DMS 273 (cell line): ENCODE results near the gene FHIT.

Source experiments
- DNase-seq: peaks from one replicate; lab custom pipeline; 2025; ENCODE audit not compliant: unreplicated experiment; lab: John Stamatoyannopoulos, UW

The FHIT gene

DNA sequence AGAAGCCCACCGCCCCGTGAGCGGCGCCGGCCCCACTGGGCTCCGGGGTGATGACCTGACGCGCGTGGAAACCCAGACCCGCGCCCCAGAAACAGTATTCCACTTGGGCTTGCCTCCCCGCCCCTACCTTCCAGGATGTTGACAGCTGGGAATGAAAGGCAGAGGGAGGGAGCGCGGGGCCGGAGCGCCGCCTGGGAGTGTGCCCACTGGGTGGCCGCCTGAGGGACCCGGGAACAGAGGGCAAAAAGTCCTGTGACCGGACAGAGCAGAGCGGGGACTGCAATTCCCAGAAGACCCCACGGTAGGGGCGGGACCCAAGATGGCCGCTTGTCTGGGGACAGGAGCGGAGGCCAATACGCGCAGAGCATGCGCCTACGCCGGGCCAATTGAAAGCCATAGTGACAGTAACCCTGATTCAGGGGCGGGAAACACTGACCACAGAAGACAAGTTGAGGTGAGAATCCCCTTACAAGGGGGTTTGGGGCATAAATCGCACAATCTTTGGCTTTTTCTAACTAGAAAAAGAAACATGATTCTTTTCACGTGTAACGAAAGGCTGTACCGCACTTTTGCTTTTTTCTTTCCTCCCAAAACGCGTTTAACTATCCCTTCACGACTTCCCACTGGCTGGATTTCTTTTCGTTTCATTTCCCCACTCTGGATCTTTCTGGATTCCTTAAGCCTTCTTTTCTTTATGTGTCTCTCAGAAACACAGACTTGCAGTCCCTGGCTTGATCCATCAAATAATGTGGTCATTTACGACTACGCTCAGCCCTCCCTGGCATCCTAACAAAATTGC, at the start of gene FHIT:
Gene FHIT, minus strand, starts transcription at position 279 of the 799 bp plus-strand sequence.
- DNase-seq = peak; percentile 95

DNA sequence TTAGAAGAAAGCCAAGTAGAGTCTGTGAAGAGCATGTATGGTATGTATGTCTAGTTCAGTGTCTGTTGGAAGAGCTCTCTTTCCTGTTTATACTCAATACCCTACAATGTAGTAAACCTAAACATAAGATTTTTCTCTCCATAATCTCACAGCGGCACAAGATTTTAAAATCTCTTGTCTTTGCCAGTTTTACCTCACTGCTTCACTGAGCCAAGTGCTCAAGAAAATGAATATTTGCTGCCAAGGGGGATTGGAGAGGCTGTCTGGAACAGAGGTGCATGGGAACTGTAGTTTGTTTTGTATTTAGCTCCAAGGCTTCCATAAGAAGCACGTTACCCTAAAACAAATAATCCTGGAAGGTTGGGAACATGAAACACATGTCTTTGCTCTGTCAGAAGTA, 49.5 kb upstream of the FHIT start:
- no peak for DNase-seq

DNA sequence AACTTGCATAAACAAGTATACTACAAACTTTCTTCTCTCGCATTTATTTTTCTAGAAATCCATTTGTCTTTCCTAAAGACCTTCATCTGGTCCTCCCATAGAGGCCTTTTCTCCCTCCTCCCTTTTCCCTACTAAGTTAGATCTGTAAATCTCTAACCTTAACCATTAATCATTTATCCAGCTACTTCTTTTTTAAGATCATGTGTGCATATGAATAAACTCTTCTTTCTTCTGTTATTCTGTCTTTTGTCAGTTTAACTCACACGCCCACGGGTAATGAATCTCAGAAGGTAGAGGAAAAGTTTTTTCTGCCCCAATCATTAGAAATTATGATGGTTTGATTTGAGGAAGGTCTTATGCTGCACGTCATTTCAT, 48.7 kb upstream of the FHIT start:
- no peak for DNase-seq

DNA sequence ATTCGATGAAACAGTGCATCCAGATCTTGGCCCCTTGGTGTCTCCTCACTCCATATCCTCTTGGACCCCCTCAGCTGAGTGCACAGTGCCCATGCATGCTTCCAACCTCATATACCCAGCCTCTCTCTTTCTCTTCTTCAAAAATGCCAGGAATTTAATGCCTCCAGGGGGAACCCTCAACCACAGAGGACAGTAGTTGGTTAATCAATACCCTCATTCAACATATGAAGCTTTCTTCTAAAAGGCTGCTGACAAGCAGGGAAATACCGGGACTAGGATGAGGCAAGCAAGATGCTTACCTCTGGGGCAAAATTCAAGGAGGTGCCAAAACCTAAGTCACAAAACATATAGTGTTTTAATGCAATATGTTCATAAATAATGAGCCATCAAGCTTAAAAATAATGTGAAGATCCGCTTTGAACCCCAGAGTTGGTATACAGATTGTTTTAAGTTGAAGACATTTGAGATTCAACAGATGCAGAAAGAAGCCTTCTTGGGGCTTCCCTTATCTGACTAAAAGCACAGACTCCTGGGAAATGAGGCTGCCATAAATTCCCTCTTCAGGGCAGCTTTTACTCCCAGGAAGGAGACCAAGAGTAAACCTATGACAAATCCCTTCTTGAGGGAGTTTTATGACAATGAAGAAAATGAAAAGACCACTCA, 48.2 kb upstream of the FHIT start:
- DNase-seq = no peak

DNA sequence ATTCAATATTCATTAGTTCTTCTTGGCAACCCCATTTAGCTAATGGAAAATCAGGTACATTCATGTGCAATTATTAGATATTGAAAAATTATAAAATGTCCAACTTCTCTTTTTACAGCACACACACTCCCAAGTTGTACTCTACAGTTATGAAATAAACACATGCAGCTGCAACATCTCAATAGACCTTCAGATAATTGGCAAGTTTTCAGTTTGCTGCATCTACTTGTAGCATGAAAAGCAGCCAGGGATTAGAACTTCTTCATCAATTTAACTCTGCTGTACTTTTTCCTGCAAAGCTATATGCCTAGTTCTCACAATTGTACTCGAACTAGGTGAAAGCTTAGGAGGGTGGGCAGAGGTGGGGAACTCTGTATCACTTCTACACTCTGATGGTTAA, 46.6 kb upstream of the FHIT start:
- no peak for DNase-seq

DNA sequence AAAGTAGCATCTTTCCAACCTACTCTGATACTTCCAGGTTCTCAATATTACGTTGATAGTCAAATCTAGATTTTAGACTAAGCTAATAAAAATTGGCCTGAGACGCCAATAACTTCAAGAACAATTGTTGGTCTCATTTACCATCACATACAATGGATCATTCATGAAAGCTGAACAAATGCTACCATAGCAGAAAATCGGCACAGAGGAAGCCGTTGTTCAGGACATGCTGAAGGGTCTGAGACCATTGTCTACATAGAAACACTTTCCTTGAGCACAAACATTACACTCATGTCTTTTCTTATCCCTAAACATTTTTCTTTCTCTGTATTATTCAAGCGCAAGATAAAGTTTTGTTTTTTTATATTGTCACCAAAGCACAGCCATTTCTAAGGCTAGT, 37.2 kb upstream of the FHIT start:
- DNase-seq = no peak

DNA sequence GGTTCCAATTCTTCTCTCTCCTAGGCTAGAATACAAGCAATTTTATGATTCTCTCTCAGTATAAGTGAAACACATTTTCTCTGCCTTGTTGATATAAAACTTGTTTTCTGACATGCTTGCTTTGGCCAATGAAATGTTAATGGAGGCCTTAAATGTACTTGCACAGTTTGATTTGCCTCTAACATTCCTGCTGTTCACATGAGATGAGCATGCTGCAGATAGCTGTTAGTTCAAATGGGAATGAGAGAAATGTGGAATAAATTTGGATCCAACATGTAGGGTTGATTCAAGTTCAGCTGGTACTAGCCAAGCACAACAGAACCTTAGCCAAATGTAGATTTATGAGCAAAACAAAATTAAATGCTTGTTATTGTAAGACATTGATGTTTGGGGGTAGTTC, 32.6 kb upstream of the FHIT start:
- DNase-seq = no peak

DNA sequence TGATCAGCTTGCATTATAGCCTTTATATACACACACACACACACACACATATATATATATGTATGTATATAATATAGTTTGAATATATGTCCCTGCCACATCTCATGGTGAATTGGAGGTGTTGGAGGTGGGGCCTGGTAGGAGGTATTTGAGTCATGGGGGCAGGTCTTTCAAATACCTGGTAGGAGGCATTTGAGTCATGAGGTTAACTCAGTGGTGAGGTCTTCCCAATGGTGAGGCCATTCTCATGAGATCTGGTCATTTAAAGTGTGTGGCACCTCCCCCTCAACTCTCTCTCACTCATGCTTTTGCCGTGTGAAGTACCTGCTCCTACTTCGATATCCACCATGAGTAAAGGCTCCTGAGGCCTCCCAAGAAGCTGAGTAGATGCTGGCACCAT, 27.5 kb upstream of the FHIT start:
- DNase-seq = no peak

DNA sequence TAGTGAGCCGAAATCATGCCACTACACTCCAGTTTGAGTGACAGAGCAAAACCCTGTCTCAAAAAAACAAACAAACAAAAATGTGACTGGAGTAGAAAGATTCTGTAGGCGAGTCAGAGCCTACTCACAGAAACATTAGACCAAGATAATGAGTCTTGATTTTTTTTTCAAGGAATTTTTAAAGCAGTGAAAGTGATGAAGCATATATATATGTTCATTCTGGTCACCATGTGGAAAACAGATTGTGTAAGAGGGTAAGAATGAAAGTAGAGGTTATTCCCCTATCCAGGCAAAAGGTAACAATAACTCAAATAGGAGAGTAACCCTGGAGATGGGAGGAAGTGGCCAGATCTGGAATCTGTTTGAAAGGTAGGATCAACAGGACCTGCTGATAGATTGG, 26.2 kb upstream of the FHIT start:
- DNase-seq = no peak

DNA sequence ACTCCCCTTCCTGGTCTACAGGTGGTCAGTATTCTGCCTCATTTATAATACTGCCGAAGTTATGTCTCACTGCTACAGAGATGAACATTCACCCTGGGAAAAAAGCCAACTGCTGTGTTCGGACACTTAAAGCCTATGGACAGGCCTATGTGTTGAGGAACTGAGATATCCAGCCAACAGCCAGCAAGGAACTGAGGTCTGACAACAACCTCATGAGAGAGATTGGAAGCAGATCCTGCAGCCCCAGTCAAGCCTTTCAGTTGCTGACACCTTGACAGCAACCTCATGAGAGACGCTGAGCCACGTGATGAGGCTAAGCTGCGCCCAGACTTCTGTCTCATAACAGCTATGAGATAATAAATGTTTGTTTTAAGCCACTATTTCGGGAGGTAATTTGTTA, 18.2 kb upstream of the FHIT start:
- DNase-seq = no peak

DNA sequence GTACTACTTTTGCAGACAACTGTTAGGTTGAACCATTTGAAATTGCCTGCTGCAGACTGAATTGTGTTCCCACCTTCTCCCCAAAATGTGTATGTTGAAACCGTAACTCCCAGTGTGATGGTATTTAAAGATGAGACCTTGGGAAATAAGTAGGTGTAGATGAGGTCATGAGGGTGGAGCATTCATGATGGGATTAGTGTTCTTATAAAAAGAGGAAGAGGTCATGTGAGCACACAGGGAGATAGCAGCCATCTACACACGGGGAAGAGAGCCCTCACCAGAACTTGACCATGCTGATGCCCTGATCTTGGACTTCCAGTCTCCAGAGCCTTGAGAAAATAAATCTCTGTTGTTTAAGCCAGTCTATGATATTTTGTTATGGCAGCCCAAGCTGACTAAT, 17.4 kb upstream of the FHIT start:
- no peak for DNase-seq

DNA sequence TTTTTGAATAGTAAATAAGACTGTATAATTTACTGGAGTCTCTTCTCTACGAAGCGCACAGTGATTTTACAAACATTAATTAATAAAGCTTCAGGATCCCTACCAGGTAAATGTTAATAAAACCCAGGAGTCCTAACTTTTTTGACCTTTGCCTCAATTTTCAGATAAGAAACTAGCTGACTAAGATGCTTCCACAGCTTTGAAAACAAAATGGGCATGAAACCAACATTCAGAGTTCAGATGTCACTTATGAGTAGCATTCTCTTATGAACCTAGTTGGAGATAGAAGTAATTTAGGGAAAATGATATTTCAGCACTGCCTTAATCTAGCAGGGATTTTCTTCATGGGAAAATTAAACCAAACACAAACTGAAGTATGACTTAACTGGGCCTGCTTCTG, 13.0 kb upstream of the FHIT start:
- no peak for DNase-seq

DNA sequence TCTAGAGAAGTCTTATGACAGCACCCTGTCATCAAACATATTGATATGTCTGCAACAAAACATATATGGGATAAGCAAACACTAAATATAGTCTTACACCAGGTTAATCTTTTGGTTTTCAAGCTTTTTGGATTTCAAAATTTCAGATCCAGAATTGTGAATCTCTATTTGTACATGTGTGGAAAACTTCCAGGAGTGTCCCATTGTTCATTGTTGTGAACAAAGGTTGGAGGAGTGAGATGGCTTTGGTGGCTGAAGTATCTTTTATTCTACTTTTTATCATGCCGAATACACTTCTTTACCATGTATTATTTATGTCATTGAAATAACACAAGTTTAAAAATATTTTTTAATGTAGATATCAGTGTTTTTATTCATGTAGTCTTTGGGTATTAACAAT, 5.9 kb upstream of the FHIT start:
- no peak for DNase-seq

DNA sequence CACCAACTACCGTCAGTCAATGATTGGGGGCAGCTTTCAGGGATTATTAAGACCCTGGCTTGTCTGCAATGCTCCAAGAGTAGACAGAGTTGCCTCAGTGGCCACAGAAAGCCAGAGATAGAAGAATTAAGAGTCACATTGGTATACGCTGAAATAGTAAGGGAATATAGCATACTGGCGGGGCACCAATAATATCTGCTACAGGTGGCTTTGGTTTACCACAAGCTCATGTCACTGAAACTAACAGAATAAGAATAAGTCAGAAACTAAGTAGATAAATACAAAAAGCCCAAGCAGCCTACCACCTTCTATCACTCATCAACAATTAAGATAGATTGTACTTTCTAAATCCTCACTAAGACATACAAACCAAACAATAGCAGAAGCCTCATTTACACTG, 2.5 kb upstream of the FHIT start:
- DNase-seq = no peak

DNA sequence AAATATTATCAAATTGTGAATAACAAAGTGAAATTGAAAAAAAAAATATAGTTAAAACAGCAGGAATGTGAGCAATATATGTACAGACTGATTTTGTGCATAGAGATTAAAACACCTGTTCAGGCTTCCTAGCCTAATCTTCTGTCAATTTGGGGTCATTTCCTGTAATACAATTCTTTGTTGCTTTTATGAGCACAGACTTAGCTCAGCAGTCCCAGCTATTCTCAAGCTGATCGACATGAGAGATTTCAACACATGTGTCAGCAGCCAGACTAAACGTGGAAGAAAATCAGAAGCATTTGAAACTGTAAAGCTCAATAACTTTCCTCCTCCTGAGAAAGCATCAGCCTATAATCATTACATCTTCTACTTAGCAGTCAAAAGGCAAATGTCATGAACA, 1.6 kb upstream of the FHIT start:
- no peak for DNase-seq

DNA sequence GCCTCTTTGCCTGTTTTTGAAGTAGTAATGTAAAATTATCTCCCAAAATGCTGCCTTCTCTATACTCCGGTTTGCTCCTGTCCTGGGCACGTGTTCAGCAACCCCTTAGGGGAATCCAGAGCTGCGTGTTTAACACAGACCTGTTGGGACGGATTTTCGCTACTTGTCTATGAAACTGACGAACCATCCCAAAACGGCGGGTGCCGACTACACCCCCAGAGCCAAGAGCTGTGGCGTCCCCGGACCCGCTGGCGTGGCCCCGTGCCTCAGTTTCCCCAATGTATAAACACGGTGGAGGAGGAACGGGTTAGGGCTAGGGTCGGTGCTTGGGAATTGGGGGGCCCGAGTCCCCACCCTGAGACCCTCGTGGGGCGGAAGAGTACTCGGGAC, 473 bp downstream of the FHIT start:
- peak; percentile 77 for DNase-seq

DNA sequence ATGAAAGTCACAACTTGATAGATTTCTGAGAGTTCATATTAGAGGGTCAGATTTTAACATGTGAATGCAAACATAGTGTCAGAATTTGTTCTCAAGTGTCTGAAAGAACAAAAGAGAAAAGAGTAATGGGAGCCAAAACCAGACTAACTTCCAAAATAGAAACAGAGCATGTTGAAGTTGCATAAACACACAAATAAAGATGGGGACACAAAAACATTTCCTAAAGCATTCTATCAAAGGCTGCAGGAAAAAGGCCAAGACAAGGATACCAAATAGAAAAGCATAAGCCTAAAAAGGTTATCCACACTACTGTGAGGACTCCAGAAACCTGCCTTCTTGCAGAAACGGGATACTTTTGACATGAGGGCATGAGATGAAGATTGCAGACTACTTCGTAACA, 2.8 kb downstream of the FHIT start:
- no peak for DNase-seq

DNA sequence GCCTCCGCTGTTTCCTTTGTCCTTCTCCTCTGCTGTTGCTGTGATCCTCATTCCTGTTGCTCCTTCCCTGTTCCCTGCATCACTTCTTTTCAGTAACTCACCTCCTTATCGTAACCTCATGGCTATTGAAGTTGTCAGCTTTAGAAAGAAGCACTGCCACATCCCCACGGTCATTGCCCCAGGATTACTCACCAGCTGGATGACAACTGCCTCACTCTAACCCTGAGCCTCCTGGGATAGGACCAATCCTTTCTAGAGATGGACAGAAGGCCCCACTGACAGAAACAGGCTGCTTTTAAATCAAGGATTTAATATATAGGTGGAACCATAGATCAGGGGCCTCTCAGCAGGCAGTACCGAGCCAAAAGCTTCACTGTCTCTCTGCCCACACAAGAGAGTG, 4.1 kb downstream of the FHIT start:
- no peak for DNase-seq

DNA sequence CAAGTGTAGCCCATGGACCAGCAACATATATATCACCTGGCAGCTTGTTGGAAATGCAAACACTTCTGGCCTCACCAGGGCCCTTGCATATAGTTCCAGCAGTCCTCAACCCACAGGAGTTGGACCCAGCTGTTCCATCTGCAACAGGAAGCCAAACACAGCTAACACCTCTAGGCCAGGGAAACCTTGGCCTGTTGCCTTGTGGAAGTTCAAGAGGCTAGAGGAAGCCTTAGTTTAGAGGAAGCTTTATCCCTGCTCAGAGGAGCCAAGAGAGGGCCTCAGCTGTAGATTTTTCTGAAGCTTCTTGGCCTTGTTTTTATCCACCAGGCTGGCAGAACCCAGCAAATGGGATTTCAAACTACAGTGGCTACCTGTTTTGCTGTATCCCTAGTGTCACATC, 11.4 kb downstream of the FHIT start:
- DNase-seq = peak; percentile 59

DNA sequence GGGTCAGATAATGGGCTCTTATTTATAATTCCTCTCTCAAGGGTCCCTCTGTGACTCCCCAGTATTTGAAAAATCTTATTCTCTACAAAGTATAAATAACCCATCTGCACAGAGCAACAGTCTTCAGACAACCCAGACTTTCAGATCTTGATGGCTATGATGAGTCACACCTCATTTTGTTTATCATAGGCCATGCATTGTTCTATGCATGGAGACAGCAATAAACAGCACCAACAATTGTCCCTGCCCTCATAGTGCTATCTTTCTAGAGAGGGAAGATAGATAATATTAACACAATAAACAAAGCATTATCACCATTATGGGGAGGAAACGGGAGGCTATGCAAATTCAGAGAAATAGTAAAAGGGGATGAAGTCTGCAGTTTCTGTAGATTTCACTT, 13.4 kb downstream of the FHIT start:
- no peak for DNase-seq

DNA sequence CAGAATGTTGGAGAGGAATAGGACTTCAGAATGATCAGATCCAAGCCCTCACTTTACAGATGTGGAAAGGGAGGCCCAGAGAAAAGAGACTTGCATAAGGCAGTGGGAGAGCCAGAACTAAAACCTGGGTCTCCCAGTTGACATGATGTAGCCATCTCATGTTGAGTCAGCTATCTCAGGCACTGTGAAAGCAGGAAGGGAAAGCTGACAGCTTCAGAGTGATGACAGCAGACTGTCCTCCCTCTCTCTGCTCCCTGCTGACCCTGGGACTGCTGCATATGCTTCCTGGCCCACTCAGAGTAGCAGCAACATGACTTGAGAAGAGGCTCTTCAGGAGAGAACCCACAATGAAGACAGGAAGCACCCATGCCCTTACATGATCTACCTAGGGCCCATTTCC, 14.7 kb downstream of the FHIT start:
- DNase-seq = no peak

DNA sequence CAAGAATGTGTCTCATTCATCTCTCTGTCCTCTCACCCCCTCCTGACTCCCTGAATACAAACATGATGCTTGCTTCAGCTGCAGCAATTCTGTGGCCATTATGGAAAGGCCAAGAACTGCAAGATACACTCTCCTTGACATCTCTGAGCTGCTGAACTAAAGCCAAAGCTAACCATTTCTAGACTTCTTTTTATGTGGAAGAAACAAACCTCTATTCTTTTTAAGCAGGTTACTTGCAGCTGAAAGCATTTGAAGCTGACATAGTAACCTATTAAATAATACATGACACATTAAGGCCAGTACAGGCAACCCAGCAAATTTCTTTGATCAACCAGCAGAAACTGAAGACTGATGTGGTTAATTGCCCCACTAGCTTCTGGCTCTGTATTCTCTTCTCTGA, 17.5 kb downstream of the FHIT start:
- DNase-seq = no peak

DNA sequence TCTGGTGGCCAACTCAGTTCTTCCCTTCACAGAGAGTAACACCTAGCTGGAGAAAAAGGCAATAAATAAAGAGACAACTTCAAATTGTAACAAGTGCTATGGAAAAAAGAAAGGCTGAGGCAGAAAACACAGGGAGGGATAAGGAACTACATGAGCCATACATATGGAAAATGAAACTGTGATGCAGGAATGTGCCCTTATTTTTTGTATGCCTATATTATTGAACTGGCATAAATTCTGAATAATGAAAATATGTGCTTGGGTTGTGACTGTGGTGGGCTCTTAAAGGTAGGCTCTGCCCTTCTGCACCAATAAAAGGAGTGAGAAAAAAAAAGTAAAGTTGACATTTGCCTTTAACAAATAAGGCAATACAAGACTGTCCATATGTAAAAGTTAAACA, 19.6 kb downstream of the FHIT start:
- no peak for DNase-seq
